Hepatocyte (in vitro differentiated cells): ENCODE results near the gene LRRC4C. TPM values are rescaled to one million over a fixed set of nuclear protein-coding genes. Genes with fewer than 3 reads are reported as not detected.

Experiments used
- DNase-seq: peaks from one replicate; pipeline ENCODE4 v3.0.0-alpha.2; 2016; ENCODE audit warnings: low spot score
- H2AFZ ChIP-seq: fragments of 200-600 bp; sonication (generic); 2 replicates; pipeline ENCODE4 v1.6.0; 2016; ENCODE audit warnings: antibody characterized with exemption, mild to moderate bottlenecking
- H3K27ac ChIP-seq: fragments of 200-600 bp; sonication (generic); 2 replicates; pipeline ENCODE4 v1.5.1; 2016; ENCODE audit warnings: mild to moderate bottlenecking
- H3K27me3 ChIP-seq: fragments of 200-600 bp; sonication (generic); 2 replicates; pipeline ENCODE4 v1.6.1; 2016
- H3K36me3 ChIP-seq: fragments of 200-600 bp; sonication (generic); replicated peaks from 2 replicates; pipeline ENCODE4 v1.5.1; 2016; ENCODE audit warnings: low read depth; ENCODE audit not compliant: insufficient read depth
- H3K4me1 ChIP-seq: fragments of 200-600 bp; sonication (generic); 2 replicates; pipeline ENCODE4 v1.5.1; 2016; ENCODE audit warnings: mild to moderate bottlenecking, moderate library complexity; ENCODE audit not compliant: insufficient read depth
- H3K4me2 ChIP-seq: fragments of 200-600 bp; sonication (generic); 2 replicates; pipeline ENCODE4 v1.6.0; 2016
- H3K4me3 ChIP-seq: fragments of 200-600 bp; sonication (generic); 2 replicates; pipeline ENCODE4 v1.5.1; 2016; ENCODE audit warnings: mild to moderate bottlenecking
- H3K79me2 ChIP-seq: fragments of 200-600 bp; sonication (generic); 2 replicates; pipeline ENCODE4 v1.6.0; 2017; ENCODE audit warnings: mild to moderate bottlenecking
- H3K9me2 ChIP-seq: fragments of 200-600 bp; sonication (generic); replicated peaks from 2 replicates; pipeline ENCODE4 v1.6.0; 2017; ENCODE audit warnings: mild to moderate bottlenecking; ENCODE audit not compliant: insufficient read depth
- H3K9me3 ChIP-seq: fragments of 200-600 bp; sonication (generic); 2 replicates; pipeline ENCODE4 v1.5.1; 2016; ENCODE audit warnings: low read depth, mild to moderate bottlenecking
- H4K20me1 ChIP-seq: fragments of 200-600 bp; sonication (generic); 2 replicates; pipeline ENCODE4 v1.6.0; 2016; ENCODE audit warnings: mild to moderate bottlenecking; ENCODE audit not compliant: insufficient read depth, poor library complexity, severe bottlenecking
- EZH2 ChIP-seq: fragments of 200-600 bp; sonication (generic); IDR thresholded peaks from 2 replicates; pipeline ENCODE4 v1.6.1; 2016; ENCODE audit warnings: antibody characterized with exemption, mild to moderate bottlenecking, borderline replicate concordance
- EZH2phosphoT487 ChIP-seq: fragments of 200-600 bp; sonication (generic); IDR thresholded peaks from one replicate; pipeline ENCODE4 v1.6.1; 2018; ENCODE audit warnings: antibody characterized with exemption, mild to moderate bottlenecking, low read depth, moderate library complexity; ENCODE audit not compliant: unreplicated experiment, severe bottlenecking
- WGBS: methylation state at CpG from one replicate; pipeline ENCODE4 v1.1.6; 2016; ENCODE audit warnings: low lambda C conversion rate; ENCODE audit errors: missing lambda C conversion rate; 5-methylcytosine and 5-hydroxymethylcytosine counted together
- polyA plus RNA-seq: library from polyadenylated mRNA; unstranded; fragments of >200 nt; fragmentation: Nextera tagmentation; extraction: Ambion mirVana; gene quantifications from 2 replicates; pipeline ENCODE4 v1.2.1, GENCODE V29; 2016
- total RNA-seq: library from RNA; depleted of rRNA; stranded (reverse); fragments of >200 nt; gene quantifications from 2 replicates; pipeline ENCODE4 v1.2.3, GENCODE V29; 2014
- TF ChIP-seq, protein P1 (sequence below): fragments of 200-600 bp; sonication (generic); IDR thresholded peaks from 2 replicates; pipeline ENCODE4 v1.5.1; 2016; ENCODE audit warnings: antibody characterized with exemption, mild to moderate bottlenecking; ENCODE audit not compliant: poor library complexity

LRRC4C gene
- total and polyA plus RNA-seq, 2 experiments from 2014 or later = 1.1 to 3.1 TPM

DNA sequence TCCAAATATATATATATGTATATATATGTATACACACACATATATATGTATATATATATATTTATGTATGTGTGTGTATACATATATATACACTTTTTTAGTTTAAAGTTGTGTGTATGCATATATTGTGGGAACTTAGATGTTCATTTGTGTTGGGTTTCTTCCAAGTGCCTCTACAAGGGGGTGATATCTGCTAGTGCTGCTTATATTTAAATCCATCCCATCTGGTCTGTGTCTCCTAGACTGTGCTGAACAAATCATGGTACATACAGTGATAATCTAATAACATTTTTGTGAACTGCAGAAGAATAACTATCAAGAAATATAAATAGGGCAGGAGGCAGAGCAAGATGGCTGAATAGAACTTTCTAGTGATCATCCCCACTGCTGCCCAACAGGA lies 696.4 kb downstream of the LRRC4C start:
- no peak overlapping the region for H3K27ac ChIP-seq
- TF ChIP-seq EZH2phosphoT487 (no peak), EZH2 (no peak)
- TF ChIP-seq, protein P1, sequence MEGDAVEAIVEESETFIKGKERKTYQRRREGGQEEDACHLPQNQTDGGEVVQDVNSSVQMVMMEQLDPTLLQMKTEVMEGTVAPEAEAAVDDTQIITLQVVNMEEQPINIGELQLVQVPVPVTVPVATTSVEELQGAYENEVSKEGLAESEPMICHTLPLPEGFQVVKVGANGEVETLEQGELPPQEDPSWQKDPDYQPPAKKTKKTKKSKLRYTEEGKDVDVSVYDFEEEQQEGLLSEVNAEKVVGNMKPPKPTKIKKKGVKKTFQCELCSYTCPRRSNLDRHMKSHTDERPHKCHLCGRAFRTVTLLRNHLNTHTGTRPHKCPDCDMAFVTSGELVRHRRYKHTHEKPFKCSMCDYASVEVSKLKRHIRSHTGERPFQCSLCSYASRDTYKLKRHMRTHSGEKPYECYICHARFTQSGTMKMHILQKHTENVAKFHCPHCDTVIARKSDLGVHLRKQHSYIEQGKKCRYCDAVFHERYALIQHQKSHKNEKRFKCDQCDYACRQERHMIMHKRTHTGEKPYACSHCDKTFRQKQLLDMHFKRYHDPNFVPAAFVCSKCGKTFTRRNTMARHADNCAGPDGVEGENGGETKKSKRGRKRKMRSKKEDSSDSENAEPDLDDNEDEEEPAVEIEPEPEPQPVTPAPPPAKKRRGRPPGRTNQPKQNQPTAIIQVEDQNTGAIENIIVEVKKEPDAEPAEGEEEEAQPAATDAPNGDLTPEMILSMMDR = no peak
- H3K79me2 ChIP-seq = no peaks in the 10 kb centered on the region
- no peak overlapping the region for H3K4me2 ChIP-seq
- H3K27me3 ChIP-seq = no peaks in the 10 kb centered on the region
- H3K9me3 ChIP-seq = no peaks in the 10 kb centered on the region
- H3K9me2 ChIP-seq = no peaks in the 10 kb centered on the region
- H3K36me3 ChIP-seq = no peaks in the 10 kb centered on the region
- no peak overlapping the region for H3K4me3 ChIP-seq
- no peak for DNase-seq
- H2AFZ ChIP-seq = no peak overlapping the region
- no peaks in the 10 kb centered on the region for H3K4me1 ChIP-seq
- no peaks in the 10 kb centered on the region for H4K20me1 ChIP-seq

DNA sequence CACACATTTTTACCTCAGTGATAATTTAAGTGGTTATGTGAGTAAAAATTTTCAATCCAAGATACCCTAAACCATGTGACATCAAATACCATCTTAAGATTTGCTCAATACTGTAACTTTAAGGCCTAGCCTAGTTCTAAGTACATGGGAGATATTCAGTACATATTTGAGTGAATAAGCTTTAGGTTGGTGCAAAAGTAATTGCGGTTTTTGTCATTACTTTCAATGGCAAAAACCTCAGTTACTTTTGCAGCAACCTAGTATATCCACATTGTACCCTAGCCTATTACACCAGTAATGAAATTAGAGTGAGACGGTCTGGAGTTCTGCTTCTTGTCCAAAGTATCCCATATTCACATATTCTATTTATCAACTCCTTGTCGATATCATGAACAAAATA lies 700.1 kb downstream of the LRRC4C start:
- 90% methylated on average over 3 of the region's 3 CpGs for WGBS
- H3K9me2 ChIP-seq = no peaks in the 10 kb centered on the region
- no peak for DNase-seq
- no peaks in the 10 kb centered on the region for H3K4me1 ChIP-seq
- H3K27me3 ChIP-seq = no peaks in the 10 kb centered on the region
- no peaks in the 10 kb centered on the region for H4K20me1 ChIP-seq
- TF ChIP-seq, protein P1 = no peak
- TF ChIP-seq EZH2phosphoT487 (no peak), EZH2 (no peak)
- H3K27ac ChIP-seq = no peak overlapping the region
- no peaks in the 10 kb centered on the region for H3K9me3 ChIP-seq
- H2AFZ ChIP-seq = no peak overlapping the region
- no peaks in the 10 kb centered on the region for H3K79me2 ChIP-seq
- H3K36me3 ChIP-seq = no peaks in the 10 kb centered on the region
- no peak overlapping the region for H3K4me2 ChIP-seq
- H3K4me3 ChIP-seq = no peak overlapping the region

DNA sequence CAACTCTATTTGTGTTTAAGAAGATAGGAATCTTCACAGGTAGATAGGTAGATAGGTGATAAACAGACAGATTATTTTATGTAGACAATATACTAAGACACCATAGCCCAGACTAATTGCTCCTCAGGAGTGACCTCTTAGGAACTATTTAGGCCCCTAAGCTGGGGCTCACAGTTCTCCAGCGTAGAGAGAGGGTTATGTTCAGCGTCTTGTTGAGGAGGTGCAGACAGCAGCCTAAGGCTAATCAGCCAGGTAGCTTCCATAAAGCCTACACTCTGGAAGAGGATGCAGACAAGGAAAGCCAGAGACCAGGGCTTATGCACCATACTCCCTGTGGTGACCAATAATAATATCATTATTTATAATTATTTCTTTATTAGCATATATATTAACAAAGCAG lies 705.2 kb downstream of the LRRC4C start:
- Histone ChIP-seq H3K9me3 (no peaks in the 10 kb centered on the region), H3K9me2 (no peaks in the 10 kb centered on the region), H3K4me2 (no peak overlapping the region), H3K4me1 (no peaks in the 10 kb centered on the region), H4K20me1 (no peaks in the 10 kb centered on the region), H3K27ac (no peak overlapping the region), H3K79me2 (no peaks in the 10 kb centered on the region), H2AFZ (no peak overlapping the region), H3K36me3 (no peaks in the 10 kb centered on the region), H3K27me3 (no peaks in the 10 kb centered on the region), H3K4me3 (no peak overlapping the region)
- no peak for DNase-seq
- TF ChIP-seq, protein P1 = no peak
- no peak for TF ChIP-seq EZH2phosphoT487
- no peak for TF ChIP-seq EZH2
- WGBS = 48% methylated on average over 2 of the region's 2 CpGs

DNA sequence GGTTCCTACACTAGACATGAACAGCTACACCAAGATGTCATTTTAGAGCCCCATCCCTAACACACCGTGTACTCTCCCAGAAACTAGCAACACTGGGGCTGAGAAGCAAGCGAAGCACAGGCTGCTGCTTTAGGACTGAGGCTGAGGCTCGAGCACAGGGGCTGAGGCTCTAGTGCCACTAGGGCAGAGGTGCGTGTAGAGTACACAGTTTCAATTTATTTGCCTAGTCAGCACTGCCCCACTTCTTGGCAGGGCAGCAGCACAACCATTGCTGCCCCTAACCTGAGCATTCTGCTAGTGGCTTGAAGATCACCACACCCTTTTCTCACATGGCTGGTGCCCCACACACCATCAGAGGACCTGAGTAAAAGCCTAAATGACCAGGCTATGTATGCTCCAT lies 713.2 kb downstream of the LRRC4C start:
- Histone ChIP-seq H3K36me3 (no peaks in the 10 kb centered on the region), H3K4me3 (no peak overlapping the region), H3K27ac (no peak overlapping the region), H3K4me2 (no peak overlapping the region), H3K9me2 (no peaks in the 10 kb centered on the region), H3K9me3 (no peaks in the 10 kb centered on the region), H3K27me3 (no peaks in the 10 kb centered on the region), H4K20me1 (no peaks in the 10 kb centered on the region), H3K4me1 (no peaks in the 10 kb centered on the region), H3K79me2 (no peaks in the 10 kb centered on the region), H2AFZ (no peak overlapping the region)
- TF ChIP-seq, protein P1 = no peak
- TF ChIP-seq EZH2 (no peak), EZH2phosphoT487 (no peak)
- DNase-seq = no peak
- WGBS = 85% methylated on average over 4 of the region's 4 CpGs
